C4-2B (cell line): ENCODE data around the gene INPP5F.

ENCODE experiments used
- CTCF ChIP-seq: fragments of 450-650 bp; conservative IDR thresholded peaks from 2 replicates; pipeline ENCODE4 v1.5.1; 2017; ENCODE audit warnings: mild to moderate bottlenecking
- ZFX ChIP-seq: fragments of 450-650 bp; IDR thresholded peaks from 2 replicates; pipeline ENCODE4 v1.6.1; 2017

- TF ChIP-seq CTCF (no peak), ZFX (no peak)
These were observed 100.9 kb downstream of the INPP5F start for GRCh38 chr10:119826771-119827170.
